Dendritic cell treated with granulocyte-macrophage colony-stimulating factor and Interleukin-4, amounts not matched to agents 40 ng/mL and 50 ng/mL, for 4 days (primary cell): ENCODE results near the gene POP4.

Source experiments
- H3K27ac Mint-ChIP-seq: one replicate; pipeline ENCODE4 v1.8.0; 2022; ENCODE audit warnings: mild to moderate bottlenecking, mixed read lengths
- H3K27me3 Mint-ChIP-seq: one replicate; pipeline ENCODE4 v1.8.0; 2022; ENCODE audit warnings: mild to moderate bottlenecking, mixed read lengths
- H3K36me3 Mint-ChIP-seq: one replicate; pipeline ENCODE4 v1.8.0; 2022; ENCODE audit warnings: low read depth, mixed read lengths
- H3K4me1 Mint-ChIP-seq: one replicate; pipeline ENCODE4 v1.8.0; 2022; ENCODE audit warnings: low read depth, mixed read lengths
- H3K4me3 Mint-ChIP-seq: one replicate; pipeline ENCODE4 v1.8.0; 2022; ENCODE audit warnings: mild to moderate bottlenecking, moderate library complexity, mixed read lengths
- H3K9me3 Mint-ChIP-seq: one replicate; pipeline ENCODE4 v1.8.0; 2022; ENCODE audit warnings: mixed read lengths
- intact Hi-C: fragments of 100-400 bp; cut with micrococcal nuclease; formaldehyde crosslinking; loops from one replicate; pipeline ENCODE4 v1.15.0; 2022

POP4 gene

GRCh38 chr19:29569038-29569911 is 36.8 kb upstream of the POP4 start:
- Mint-ChIP-seq H3K9me3 (no peaks in the 10 kb centered on the region), H3K4me3 (no peak overlapping the region), H3K27me3 (peaks cover 9% of the 10 kb centered on the region), H3K36me3 (no peaks in the 10 kb centered on the region), H3K27ac (no peak overlapping the region), H3K4me1 (no peaks in the 10 kb centered on the region)
- intact Hi-C loops, result no loop called here

DNA sequence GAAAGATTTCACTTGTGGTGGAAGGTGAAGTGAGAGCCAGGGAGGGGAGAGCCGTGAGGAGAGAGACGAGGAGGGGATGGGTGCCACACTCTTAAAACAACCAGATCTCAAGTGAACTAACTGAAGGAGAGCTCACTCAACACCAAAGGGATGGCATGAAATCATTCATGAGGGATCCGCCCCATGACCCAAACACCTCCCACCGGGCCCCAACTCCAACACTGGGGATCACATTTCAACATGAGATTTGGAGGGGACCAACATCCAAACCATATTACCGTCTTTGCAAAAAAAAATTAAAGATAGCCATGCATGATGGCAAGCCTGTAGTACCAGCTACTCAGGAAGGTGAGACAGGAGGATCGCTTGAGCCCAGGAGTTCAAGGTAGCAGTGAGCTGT is 34.9 kb upstream of the POP4 start:
- Mint-ChIP-seq H3K9me3 (no peaks in the 10 kb centered on the region), H3K4me1 (no peaks in the 10 kb centered on the region), H3K4me3 (no peak overlapping the region), H3K27ac (no peak overlapping the region), H3K36me3 (no peaks in the 10 kb centered on the region), H3K27me3 (peaks cover 18% of the 10 kb centered on the region)
- intact Hi-C loops, result no loop called here

GRCh38 chr19:29573486-29573885 is 32.6 kb upstream of the POP4 start:
- Mint-ChIP-seq H3K27ac (no peak overlapping the region), H3K9me3 (no peaks in the 10 kb centered on the region), H3K4me1 (peaks cover 8% of the 10 kb centered on the region), H3K4me3 (no peak overlapping the region), H3K36me3 (no peaks in the 10 kb centered on the region), H3K27me3 (peaks cover 19% of the 10 kb centered on the region)
- intact Hi-C loops, result no loop called here

GRCh38 chr19:29574510-29574909 is 31.6 kb upstream of the POP4 start:
- Mint-ChIP-seq H3K27ac (no peak overlapping the region), H3K9me3 (no peaks in the 10 kb centered on the region), H3K4me1 (peaks cover 8% of the 10 kb centered on the region), H3K27me3 (peaks cover 19% of the 10 kb centered on the region), H3K36me3 (no peaks in the 10 kb centered on the region), H3K4me3 (no peak overlapping the region)
- intact Hi-C loops, result no loop called here

GRCh38 chr19:29576046-29576606 is 30.0 kb upstream of the POP4 start:
- H3K4me1 Mint-ChIP-seq, result peaks cover 8% of the 10 kb centered on the region
- intact Hi-C loops, result no loop called here
- H3K4me3 Mint-ChIP-seq, result no peak overlapping the region
- H3K9me3 Mint-ChIP-seq, result peaks cover 3% of the 10 kb centered on the region
- H3K27ac Mint-ChIP-seq, result no peak overlapping the region
- no peaks in the 10 kb centered on the region for H3K36me3 Mint-ChIP-seq
- peaks cover 18% of the 10 kb centered on the region for H3K27me3 Mint-ChIP-seq

- intact Hi-C loops, result no loop called here
- Mint-ChIP-seq H3K9me3 (peaks cover 7% of the 10 kb centered on the region), H3K36me3 (no peaks in the 10 kb centered on the region), H3K4me3 (no peak overlapping the region), H3K4me1 (peaks cover 8% of the 10 kb centered on the region), H3K27me3 (peaks cover 19% of the 10 kb centered on the region), H3K27ac (no peak overlapping the region)
Observed at GRCh38 chr19:29576761-29577648, 29.1 kb upstream of the POP4 start.

DNA sequence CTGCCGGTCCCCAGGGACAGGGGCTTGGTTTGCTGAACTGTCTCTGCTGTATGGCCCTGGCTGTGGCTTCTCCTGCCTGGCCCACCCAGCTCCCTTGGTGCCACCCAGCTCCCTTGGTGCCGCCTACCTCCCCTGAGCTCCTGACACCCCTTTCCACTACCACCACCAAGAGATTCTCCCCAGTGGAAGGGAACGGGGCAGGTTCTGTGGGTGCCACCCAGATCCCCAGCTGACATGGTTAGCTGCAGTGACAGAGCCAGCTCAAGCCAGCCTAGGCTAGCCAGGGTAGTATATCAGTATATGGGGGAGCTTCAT is 28.5 kb upstream of the POP4 start:
- Mint-ChIP-seq H3K27me3 (peaks cover 19% of the 10 kb centered on the region), H3K27ac (no peak overlapping the region), H3K4me3 (no peak overlapping the region), H3K36me3 (no peaks in the 10 kb centered on the region), H3K4me1 (peaks cover 8% of the 10 kb centered on the region), H3K9me3 (peaks cover 7% of the 10 kb centered on the region)
- intact Hi-C loops, result no loop called here

- Mint-ChIP-seq H3K4me3 (no peak overlapping the region), H3K27ac (no peak overlapping the region), H3K36me3 (no peaks in the 10 kb centered on the region), H3K4me1 (peaks cover 8% of the 10 kb centered on the region), H3K9me3 (peaks cover 7% of the 10 kb centered on the region), H3K27me3 (peaks cover 19% of the 10 kb centered on the region)
- intact Hi-C loops, result no loop called here
Observed at GRCh38 chr19:29578349-29578748, 27.7 kb upstream of the POP4 start.

- Mint-ChIP-seq H3K9me3 (peaks cover 7% of the 10 kb centered on the region), H3K4me1 (peaks cover 8% of the 10 kb centered on the region), H3K4me3 (no peak overlapping the region), H3K27ac (no peak overlapping the region), H3K36me3 (no peaks in the 10 kb centered on the region), H3K27me3 (peaks cover 14% of the 10 kb centered on the region)
- intact Hi-C loops, result no loop called here
Observed at GRCh38 chr19:29579308-29579910, 26.7 kb upstream of the POP4 start.

GRCh38 chr19:29581398-29581797 is 24.7 kb upstream of the POP4 start:
- intact Hi-C loops, result no loop called here

DNA sequence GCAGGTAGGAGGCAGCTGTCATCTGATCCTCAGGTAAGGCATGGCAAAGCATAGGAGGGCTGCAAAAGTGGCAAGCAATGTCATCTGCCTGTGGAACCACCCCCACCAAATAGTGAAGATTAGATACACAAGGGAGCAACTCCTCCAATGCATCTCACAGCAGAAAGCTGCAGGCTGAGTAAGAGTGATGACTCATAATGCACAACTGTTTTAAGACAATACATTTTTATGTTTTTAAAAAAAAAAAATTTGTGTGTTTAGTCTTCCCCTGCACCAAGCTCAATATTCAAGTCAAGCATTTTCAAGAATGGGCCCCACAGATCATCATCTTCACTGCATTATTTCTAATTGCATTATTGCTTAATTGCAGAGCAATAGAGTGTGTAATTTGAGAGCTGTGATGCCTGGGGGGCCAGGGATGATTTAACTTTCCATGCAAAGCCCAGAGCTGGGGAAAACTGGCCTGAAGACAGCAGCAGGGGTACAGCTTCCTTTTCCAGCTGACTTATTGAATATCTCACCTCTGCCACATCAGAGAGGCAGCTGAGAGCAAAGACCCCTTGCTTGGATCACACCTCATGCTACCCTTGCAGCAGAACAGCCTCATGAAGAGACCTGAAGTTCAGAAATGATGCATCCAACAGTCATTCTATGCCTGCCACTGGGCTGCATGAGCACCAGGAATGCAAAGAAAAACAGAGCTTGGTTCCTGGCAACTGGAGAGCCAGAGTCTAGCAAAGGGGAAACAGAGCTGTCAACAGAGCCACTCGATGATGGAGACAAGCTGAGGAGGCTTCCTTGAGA is 22.7 kb upstream of the POP4 start:
- Mint-ChIP-seq H3K4me1 (no peaks in the 10 kb centered on the region), H3K27ac (no peak overlapping the region), H3K27me3 (peaks cover 6% of the 10 kb centered on the region), H3K9me3 (peaks cover 7% of the 10 kb centered on the region), H3K36me3 (no peaks in the 10 kb centered on the region), H3K4me3 (no peak overlapping the region)
- intact Hi-C loops, result no loop called here

More at GRCh38 chr19:29581398-29581797, 24.7 kb upstream of the POP4 start:
- no peak overlapping the region for H3K27ac Mint-ChIP-seq
- peaks cover 7% of the 10 kb centered on the region for H3K9me3 Mint-ChIP-seq
- no peak overlapping the region for H3K4me3 Mint-ChIP-seq
- H3K4me1 Mint-ChIP-seq, result peaks cover 8% of the 10 kb centered on the region
- no peaks in the 10 kb centered on the region for H3K36me3 Mint-ChIP-seq
- H3K27me3 Mint-ChIP-seq, result peaks cover 3% of the 10 kb centered on the region

DNA sequence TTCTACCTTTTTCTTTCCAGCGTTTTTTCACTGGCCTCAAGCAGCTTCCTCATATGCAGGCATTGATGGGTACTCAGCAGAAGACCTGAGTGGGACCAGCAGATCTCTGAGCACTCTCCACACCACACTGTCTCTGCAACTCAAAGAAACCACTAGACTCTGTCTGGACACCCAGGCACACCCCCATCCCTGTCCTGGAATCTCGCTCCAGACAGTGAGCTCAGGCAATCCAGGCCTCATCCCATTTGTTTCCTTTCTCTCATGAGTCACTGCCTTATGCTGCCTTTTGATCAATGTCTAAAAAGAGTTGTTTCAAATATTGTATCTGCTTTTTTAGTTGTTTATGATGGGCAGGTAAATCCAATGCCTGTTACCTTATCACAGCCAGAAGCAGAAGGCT is 19.7 kb upstream of the POP4 start:
- Mint-ChIP-seq H3K4me1 (no peaks in the 10 kb centered on the region), H3K27ac (no peak overlapping the region), H3K27me3 (peaks cover 8% of the 10 kb centered on the region), H3K36me3 (no peaks in the 10 kb centered on the region), H3K9me3 (peaks cover 12% of the 10 kb centered on the region), H3K4me3 (no peak overlapping the region)
- intact Hi-C loops, result no loop called here

DNA sequence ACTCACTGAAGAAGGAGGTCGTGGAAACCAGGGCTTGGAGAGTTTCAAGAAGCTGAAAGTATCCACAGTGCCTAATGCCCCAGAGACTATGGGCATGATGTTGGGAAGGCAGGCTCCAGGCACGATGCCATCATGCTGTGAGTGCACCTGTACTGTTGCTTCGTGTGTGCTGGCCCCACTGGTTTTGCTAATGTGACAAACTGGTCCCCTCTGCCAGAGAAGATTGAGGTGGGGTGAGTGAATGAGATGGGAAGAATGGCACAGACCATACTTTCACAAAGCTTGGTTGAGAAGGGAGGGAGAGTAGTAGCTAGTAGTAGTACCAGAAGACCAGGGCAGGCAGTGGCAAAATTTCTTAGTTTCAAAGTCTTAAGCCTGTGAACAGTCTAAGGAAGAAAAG is 19.0 kb upstream of the POP4 start:
- Mint-ChIP-seq H3K36me3 (no peaks in the 10 kb centered on the region), H3K27ac (no peak overlapping the region), H3K4me1 (no peaks in the 10 kb centered on the region), H3K4me3 (no peak overlapping the region), H3K27me3 (peaks cover 7% of the 10 kb centered on the region), H3K9me3 (peaks cover 10% of the 10 kb centered on the region)
- intact Hi-C loops, result no loop called here
